ENCODE results near the gene STAP1. TPM values are rescaled to one million over a fixed set of nuclear protein-coding genes. Genes with fewer than 3 reads are reported as not detected.

Gene STAP1
- total RNA-seq, 1 experiment from 2014 or later = not detected

GRCh38 chr4:67520141-67520540 lies 38.4 kb upstream of the STAP1 start (continued):
- no peak for TF ChIP-seq JUND (IDR thresholded peaks at IDR 0.05)
- no peak for TF ChIP-seq EZH2phosphoT487 (IDR thresholded peaks at IDR 0.05; ENCODE audit: borderline replicate concordance)
- TF ChIP-seq EGR1 (IDR thresholded peaks at IDR 0.05; ENCODE audit: low read depth) = no peak
- no peak for TF ChIP-seq EZH2 (IDR thresholded peaks at IDR 0.05)
- TF ChIP-seq YY1 (IDR thresholded peaks at IDR 0.05; ENCODE audit: extremely low read depth, insufficient replicate concordance, low read depth, low read length) = no peak

- no peak overlapping the region for H3K4me2 ChIP-seq (ENCODE audit: low read length)
- no peak for TF ChIP-seq CEBPB (IDR thresholded peaks at IDR 0.05; ENCODE audit: low read depth)
- TF ChIP-seq ZNF274 (IDR thresholded peaks at IDR 0.05; ENCODE audit: low read depth, low read length) = no peak
- no peak for TF ChIP-seq CTCF (IDR thresholded peaks at IDR 0.05 in 2 of 3, conservative IDR thresholded peaks at IDR 0.05 in 1 of 3; ENCODE audit: borderline replicate concordance in 1 of 3, insufficient read depth in 1 of 3, low read depth in 2 of 3, low read length in 2 of 3)
- no peak for TF ChIP-seq RAD21 (IDR thresholded peaks at IDR 0.05; ENCODE audit: low read depth)
- H3K4me3 ChIP-seq (replicated peaks in 1 of 2; ENCODE audit: low read depth in 1 of 2, low read length in 2 of 2) = no peak overlapping the region
- H3K4me1 ChIP-seq (ENCODE audit: control insufficient read depth in 1 of 2, insufficient read depth in 2 of 2, low read length in 2 of 2) = no peaks in the 10 kb centered on the region
- intact Hi-C loops (cut with micrococcal nuclease) = no loop called here
- ChIA-PET POLR2A (no interaction called here), RAD21 (ENCODE audit: low non-redundant PET in 1 of 2, low total read pairs in 2 of 2, uncharacterized antibody in 2 of 2, unreplicated experiment in 2 of 2) (no interaction called here), CTCF (no interaction called here)
- H3K36me3 ChIP-seq (ENCODE audit: control insufficient read depth in 1 of 2, insufficient read depth in 2 of 2, low read length in 2 of 2) = no peaks in the 10 kb centered on the region
- H2AFZ ChIP-seq (ENCODE audit: low read depth, low read length, poor library complexity, severe bottlenecking) = no peak overlapping the region
- no peaks in the 10 kb centered on the region for H3K9me3 ChIP-seq (ENCODE audit: control insufficient read depth in 1 of 2, insufficient read depth in 1 of 2, low read depth in 1 of 2, low read length in 2 of 2)
- BruUV-seq (replicated peaks) = no TSS peak
- H3K27ac ChIP-seq (ENCODE audit: low read depth, low read length) = no peak overlapping the region
- DNase-seq (ENCODE audit: low read depth, low spot score) = no peak
- no peak for ATAC-seq
- no peaks in the 10 kb centered on the region for H3K9me2 ChIP-seq (ENCODE audit: insufficient read depth)
- peaks cover 50% of the 10 kb centered on the region for H3K79me2 ChIP-seq (ENCODE audit: insufficient read depth, low read length)
- H3K27me3 ChIP-seq (ENCODE audit: insufficient read depth, low read length) = no peaks in the 10 kb centered on the region
- no peak overlapping the region for H3K9ac ChIP-seq (ENCODE audit: low read length)
- no peaks in the 10 kb centered on the region for H4K20me1 ChIP-seq (ENCODE audit: insufficient read depth)
Observed at GRCh38 chr4:67521506-67521905, 37.0 kb upstream of the STAP1 start.

Measured in HCT116 (cell line).